Body of pancreas (tissue), 4 donors: ENCODE data around the gene PRODH2. TPM values are rescaled to one million over a fixed set of nuclear protein-coding genes. Genes with fewer than 3 reads are reported as not detected.
A peak's percentile ranks its signal among the peaks of the same experiment; 100 is the strongest.

Experiments
- ATAC-seq: fragments of 150-250 bp; one replicate; pipeline ENCODE4 v1.9.1; 2016
- DNase-seq, 4 donors: peaks; one replicate each; pipeline ENCODE4 v3.0.0-alpha.2; 2019
- H3K27ac ChIP-seq, 4 donors: fragments of 200-600 bp; sonication (generic); 1 replicate in 3 of 4; 2 replicates in 1 of 4; pipeline versions ENCODE4 v1.5.1 to v1.6.1; 2016 to 2019; ENCODE audit warnings: mild to moderate bottlenecking in 1 of 4, mixed read lengths in 1 of 4, moderate library complexity in 1 of 4
- H3K27me3 ChIP-seq, 2 donors: fragments of 200-600 bp; sonication (generic); one replicate each; pipeline ENCODE4 v1.6.0; 2016; ENCODE audit warnings: mild to moderate bottlenecking in 1 of 2
- H3K36me3 ChIP-seq, 2 donors: fragments of 200-600 bp; sonication (generic); replicated peaks in 1 of 2; 2 replicates each; pipeline ENCODE4 v1.5.1; 2016; ENCODE audit warnings: low read depth in 2 of 2; ENCODE audit not compliant: insufficient read depth in 1 of 2
- H3K4me1 ChIP-seq: fragments of 200-600 bp; sonication (generic); one replicate; pipeline ENCODE4 v1.6.0; 2016
- H3K4me3 ChIP-seq, 2 donors: fragments of 200-600 bp; sonication (generic); 1 replicate in 1 of 2; 2 replicates in 1 of 2; pipeline ENCODE4 v1.5.1; 2016 to 2019
- H3K9me3 ChIP-seq, 3 donors: fragments of 200-600 bp; sonication (generic); 1 replicate in 2 of 3; 2 replicates in 1 of 3; pipeline ENCODE4 v1.5.1; 2016
- POLR2A ChIP-seq, 3 donors: fragments of 450-650 bp; IDR thresholded peaks; one replicate each; pipeline ENCODE4 v1.6.1; 2016; ENCODE audit warnings: antibody characterized with exemption in 3 of 3, mild to moderate bottlenecking in 2 of 3
- WGBS, 2 donors: methylation state at CpG; one replicate each; pipeline ENCODE4 v1.1.5; 2017; 5-methylcytosine and 5-hydroxymethylcytosine counted together
- intact Hi-C: fragments of 100-400 bp; cut with DNase I; formaldehyde crosslinking; loops from one replicate; pipeline ENCODE4 v1.15.1; 2023
- total RNA-seq, 2 donors: library from RNA; depleted of rRNA; stranded (reverse); fragments of >200 nt; gene quantifications; one replicate each; pipeline ENCODE4 v1.1.0, GENCODE V29; 2016
- TF ChIP-seq, protein P1 (sequence below), 7 experiments: fragments of 450-650 bp in 4 of 7; fragments of 200-600 bp in 3 of 7; sonication (generic) in 3 of 7; IDR thresholded peaks; one replicate each; pipeline ENCODE4 v1.5.1; 2016 to 2019; ENCODE audit warnings: antibody characterized with exemption in 7 of 7

Gene PRODH2
- total RNA-seq, 2 donors from 2014 or later = 0.99 to 3.9 TPM

DNA sequence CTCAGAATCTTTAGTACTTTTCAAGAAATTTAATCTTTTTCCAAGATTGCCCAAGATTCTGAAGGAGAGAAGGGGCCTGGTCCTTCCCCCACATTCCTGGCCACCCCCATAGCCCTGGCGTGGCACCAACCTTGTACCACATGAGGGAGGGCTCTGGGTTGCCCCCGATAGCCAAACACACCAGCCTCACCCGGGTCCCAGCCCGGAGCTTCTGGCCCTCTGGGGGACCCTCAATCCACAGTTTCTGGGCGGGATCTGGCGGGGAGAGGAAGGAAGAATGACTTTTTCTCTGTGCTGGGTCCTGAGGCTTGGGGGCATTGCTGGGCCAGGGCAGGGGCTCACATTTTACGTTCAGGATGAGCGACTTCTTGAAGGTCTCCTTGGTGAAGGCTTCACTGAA is 35.3 kb upstream of the PRODH2 start:
- H3K4me1 ChIP-seq = peaks cover 38% of the 10 kb centered on the region
- TF ChIP-seq, protein P1, sequence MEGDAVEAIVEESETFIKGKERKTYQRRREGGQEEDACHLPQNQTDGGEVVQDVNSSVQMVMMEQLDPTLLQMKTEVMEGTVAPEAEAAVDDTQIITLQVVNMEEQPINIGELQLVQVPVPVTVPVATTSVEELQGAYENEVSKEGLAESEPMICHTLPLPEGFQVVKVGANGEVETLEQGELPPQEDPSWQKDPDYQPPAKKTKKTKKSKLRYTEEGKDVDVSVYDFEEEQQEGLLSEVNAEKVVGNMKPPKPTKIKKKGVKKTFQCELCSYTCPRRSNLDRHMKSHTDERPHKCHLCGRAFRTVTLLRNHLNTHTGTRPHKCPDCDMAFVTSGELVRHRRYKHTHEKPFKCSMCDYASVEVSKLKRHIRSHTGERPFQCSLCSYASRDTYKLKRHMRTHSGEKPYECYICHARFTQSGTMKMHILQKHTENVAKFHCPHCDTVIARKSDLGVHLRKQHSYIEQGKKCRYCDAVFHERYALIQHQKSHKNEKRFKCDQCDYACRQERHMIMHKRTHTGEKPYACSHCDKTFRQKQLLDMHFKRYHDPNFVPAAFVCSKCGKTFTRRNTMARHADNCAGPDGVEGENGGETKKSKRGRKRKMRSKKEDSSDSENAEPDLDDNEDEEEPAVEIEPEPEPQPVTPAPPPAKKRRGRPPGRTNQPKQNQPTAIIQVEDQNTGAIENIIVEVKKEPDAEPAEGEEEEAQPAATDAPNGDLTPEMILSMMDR (IDR thresholded peaks at IDR 0.05) = no peak
- TF ChIP-seq POLR2A (IDR thresholded peaks at IDR 0.05) = no peak
- no peaks in the 10 kb centered on the region for H3K36me3 ChIP-seq
- WGBS, 2 donors = 85 to 97% methylated on average over 6 to 7 of the region's 8 CpGs
- no peaks in the 10 kb centered on the region for H3K9me3 ChIP-seq
- H3K4me3 ChIP-seq = no peak overlapping the region
- intact Hi-C loops = no loop called here
- H3K27ac ChIP-seq = peak overlapping the region in 2 of 4 donors; percentile 28 to 40
- no peaks in the 10 kb centered on the region for H3K27me3 ChIP-seq
- DNase-seq (no peak), ATAC-seq (no peak)

DNA sequence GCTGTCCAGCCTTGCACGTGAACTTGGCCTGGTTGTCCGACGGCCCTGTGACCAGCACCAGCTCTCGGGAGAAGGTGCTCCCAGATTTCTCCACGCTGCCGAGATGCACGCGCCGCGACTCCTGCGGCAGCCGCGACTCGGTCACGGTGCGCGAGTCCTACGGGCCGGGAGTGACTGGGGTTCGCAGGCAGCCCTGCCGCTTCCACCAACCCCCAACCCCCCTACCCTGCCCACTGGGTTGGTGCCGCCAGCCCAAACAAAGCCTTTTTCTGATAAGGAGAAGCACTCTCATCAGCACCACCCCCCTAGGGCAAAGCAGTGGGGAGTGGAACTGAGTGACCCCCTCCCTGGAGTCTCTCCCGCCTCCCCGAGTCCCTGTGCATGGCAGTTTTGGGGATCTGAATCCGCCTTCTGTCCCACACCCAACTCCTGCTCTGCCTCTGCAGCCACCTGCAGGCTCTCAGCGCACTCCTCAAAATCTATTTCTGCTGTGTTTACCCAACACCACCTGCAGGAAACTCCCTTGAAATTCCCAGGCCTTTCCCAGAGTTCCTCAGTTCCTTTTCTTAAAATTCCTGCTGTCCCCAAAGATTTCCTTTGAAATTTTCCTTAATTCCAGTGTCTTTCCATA is 33.5 kb upstream of the PRODH2 start:
- DNase-seq = peak; percentile 66 to 79 (median 76)
- no peaks in the 10 kb centered on the region for H3K36me3 ChIP-seq
- 1 to 19% methylated on average over 4 to 26 of the region's 26 CpGs for WGBS, 2 donors
- H3K9me3 ChIP-seq = no peaks in the 10 kb centered on the region
- peaks cover 32% of the 10 kb centered on the region for H3K4me1 ChIP-seq
- ATAC-seq = peak; percentile 69
- TF ChIP-seq POLR2A (IDR thresholded peaks at IDR 0.05) = peak; percentile 20 to 45 (median 39)
- TF ChIP-seq, protein P1 (IDR thresholded peaks at IDR 0.05) = peak in 5 of 7 experiments; percentile 9 to 47 (median 45)
- no peak overlapping the region for H3K4me3 ChIP-seq
- H3K27ac ChIP-seq = peak overlapping the region; percentile 63 to 86 (median 82)
- no peaks in the 10 kb centered on the region for H3K27me3 ChIP-seq
- intact Hi-C loops = no loop called here

DNA sequence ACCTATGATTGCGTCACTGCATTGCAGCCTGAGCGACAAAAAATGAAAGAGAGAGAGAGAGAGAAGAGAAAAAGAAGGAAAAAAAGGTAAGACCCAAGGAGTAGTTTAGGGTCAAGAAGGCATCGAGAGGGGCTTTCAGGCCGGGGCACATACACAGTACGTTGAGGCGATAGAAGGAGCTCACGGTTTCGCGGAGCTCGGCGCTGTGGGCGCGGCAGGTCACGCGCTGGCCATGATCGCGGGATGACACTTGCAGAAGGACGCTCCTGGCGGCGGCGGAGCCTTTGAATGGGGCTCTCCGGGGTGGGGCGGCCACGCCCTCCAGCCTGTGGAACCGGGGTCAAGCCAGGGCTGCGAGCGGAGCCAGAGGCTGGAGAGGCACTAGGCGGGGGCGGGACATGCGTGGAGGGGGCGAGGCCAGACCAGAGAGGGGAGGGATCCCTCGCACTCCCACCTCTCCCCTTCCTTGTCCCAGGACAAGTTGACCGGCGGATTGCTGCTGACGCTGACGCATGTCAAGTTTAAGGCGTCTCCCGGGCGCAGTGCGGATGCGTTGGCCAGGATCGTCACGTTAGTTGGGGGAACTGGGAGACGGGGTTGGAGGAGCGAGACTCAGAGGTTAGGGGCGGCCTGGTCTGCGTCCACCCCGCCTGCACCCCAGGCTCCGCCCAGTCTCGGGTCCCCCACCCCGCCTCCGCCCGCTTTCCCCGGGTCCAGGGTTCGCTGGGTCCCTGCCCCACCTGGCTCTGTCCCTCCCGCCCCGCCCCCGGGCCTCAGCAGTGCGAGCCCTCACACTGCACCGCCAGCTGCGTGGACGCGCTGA is 32.8 kb upstream of the PRODH2 start:
- intact Hi-C loops = no loop called here
- WGBS, 2 donors = 4 to 19% methylated on average over 18 to 61 of the region's 63 CpGs
- peak; percentile 70 to 85 (median 74) for DNase-seq
- peaks cover 25% of the 10 kb centered on the region for H3K4me1 ChIP-seq
- peak in 1 of 3 donors; percentile 25 for TF ChIP-seq POLR2A (IDR thresholded peaks at IDR 0.05)
- TF ChIP-seq, protein P1 (IDR thresholded peaks at IDR 0.05) = no peak
- no peak overlapping the region for H3K4me3 ChIP-seq
- no peaks in the 10 kb centered on the region for H3K9me3 ChIP-seq
- peak overlapping the region; percentile 63 to 86 (median 82) for H3K27ac ChIP-seq
- H3K36me3 ChIP-seq = no peaks in the 10 kb centered on the region
- peak; percentile 74 for ATAC-seq
- no peaks in the 10 kb centered on the region for H3K27me3 ChIP-seq

DNA sequence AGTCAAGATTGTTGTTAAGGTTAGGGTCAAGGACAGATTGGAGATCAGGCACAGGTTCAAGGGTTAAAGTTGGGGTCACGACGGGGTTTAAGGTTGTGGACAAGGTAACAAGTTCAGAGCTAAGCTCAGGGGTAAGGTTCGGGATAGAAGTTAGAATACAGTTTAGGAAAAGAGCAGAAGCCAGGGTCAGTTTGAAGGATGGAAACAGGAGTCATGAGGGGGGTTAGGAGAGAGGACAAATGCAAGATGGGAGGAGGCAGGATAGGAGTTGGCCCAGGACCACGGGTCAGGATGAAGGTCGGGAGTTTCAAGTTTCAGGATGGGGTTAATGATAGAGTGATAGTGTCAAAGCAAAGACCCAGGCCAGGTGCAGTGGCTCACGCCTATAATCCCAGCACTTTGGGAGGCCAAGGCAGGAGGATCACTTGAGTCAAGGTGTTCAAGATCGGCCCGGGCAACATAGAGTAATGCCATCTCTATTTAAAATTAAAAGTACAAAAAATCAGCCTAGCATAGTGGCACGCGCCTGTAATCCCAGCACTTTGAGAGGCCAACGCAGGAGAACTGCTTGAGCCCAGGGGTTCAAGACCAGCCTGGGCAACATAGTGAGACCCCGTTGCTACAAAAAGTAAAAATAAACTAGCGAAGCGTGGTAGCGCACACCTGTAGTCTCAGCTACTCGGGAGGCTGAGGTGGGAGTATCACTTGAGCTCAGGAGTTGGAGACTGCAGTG is 32.0 kb upstream of the PRODH2 start:
- TF ChIP-seq, protein P1 (IDR thresholded peaks at IDR 0.05) = no peak
- TF ChIP-seq POLR2A (IDR thresholded peaks at IDR 0.05) = no peak
- ATAC-seq (no peak), DNase-seq (no peak)
- Histone ChIP-seq H3K27me3 (no peaks in the 10 kb centered on the region), H3K9me3 (no peaks in the 10 kb centered on the region), H3K4me1 (peaks cover 21% of the 10 kb centered on the region), H3K36me3 (no peaks in the 10 kb centered on the region), H3K4me3 (no peak overlapping the region), H3K27ac (peak overlapping the region in 2 of 4 donors; percentile 80 to 86)
- intact Hi-C loops = no loop called here
- WGBS, 2 donors = 60 to 66% methylated on average over 16 of the region's 16 CpGs
